Mesothelial cell of epicardium (in vitro differentiated cells): Measurements from ENCODE around the gene SLC27A4. TPM values are rescaled to one million over a fixed set of nuclear protein-coding genes. Genes with fewer than 3 reads are reported as not detected.

Experiments used
- DNase-seq, 2 experiments: peaks; one replicate each; pipeline ENCODE4 v3.0.0; 2021; ENCODE audit warnings: low spot score in 2 of 2; ENCODE audit not compliant: unreplicated experiment in 2 of 2
- H3K27ac Mint-ChIP-seq: 2 replicates; pipeline ENCODE4 v1.8.0; 2021; ENCODE audit warnings: mixed read lengths
- H3K27me3 Mint-ChIP-seq: 2 replicates; pipeline ENCODE4 v1.8.0; 2021; ENCODE audit warnings: low read depth, mixed read lengths
- H3K36me3 Mint-ChIP-seq: 2 replicates; pipeline ENCODE4 v1.8.0; 2021; ENCODE audit warnings: mixed read lengths
- H3K4me1 Mint-ChIP-seq: 2 replicates; pipeline ENCODE4 v1.8.0; 2021; ENCODE audit warnings: mixed read lengths
- H3K4me3 Mint-ChIP-seq: 2 replicates; pipeline ENCODE4 v1.8.0; 2021; ENCODE audit warnings: mild to moderate bottlenecking, moderate library complexity, mixed read lengths
- H3K9me3 Mint-ChIP-seq: 2 replicates; pipeline ENCODE4 v1.8.0; 2021; ENCODE audit warnings: mixed read lengths
- CTCF ChIP-seq: fragments of 200-600 bp; sonication (generic); IDR thresholded peaks from one replicate; pipeline ENCODE4 v1.5.0; 2021; ENCODE audit warnings: antibody characterized with exemption; ENCODE audit not compliant: unreplicated experiment
- total RNA-seq: library from RNA; stranded (reverse); gene quantifications from 3 replicates; pipeline ENCODE4 v1.2.1, GENCODE V29; 2021

The SLC27A4 gene
- 18.5 to 19.9 TPM (median 19.0 TPM) in 3 replicates for total RNA-seq

- H3K36me3 Mint-ChIP-seq = peaks cover 5% of the 10 kb centered on the region
- peak within 1 kb of the TSS; percentile 72 for H3K27ac Mint-ChIP-seq
- peak within 1 kb of the TSS; percentile 87 for H3K4me3 Mint-ChIP-seq
Observed at GRCh38 chr9:128339761-128340690, at the start of gene SLC27A4. Gene SLC27A4 (plus strand): TSS chr9:128340527. CDS start chr9:128343133, 2,606 bp downstream.

GRCh38 chr9:128292009-128292408 is 48.3 kb upstream of the SLC27A4 start:
- Mint-ChIP-seq H3K27me3 (no peaks in the 10 kb centered on the region), H3K27ac (no peak overlapping the region), H3K4me3 (no peak overlapping the region), H3K9me3 (no peaks in the 10 kb centered on the region), H3K36me3 (peaks cover 13% of the 10 kb centered on the region), H3K4me1 (peaks cover 1% of the 10 kb centered on the region)
- no peak for DNase-seq
- no peak for TF ChIP-seq CTCF

More at GRCh38 chr9:128339761-128340690, at the start of gene SLC27A4:
- TF ChIP-seq CTCF = no peak
- peak; percentile 63 to 81 for DNase-seq
- Mint-ChIP-seq H3K9me3 (no peaks in the 10 kb centered on the region), H3K27me3 (no peaks in the 10 kb centered on the region), H3K4me1 (peaks cover 5% of the 10 kb centered on the region)

GRCh38 chr9:128293091-128293490 is 47.2 kb upstream of the SLC27A4 start:
- no peak overlapping the region for H3K27ac Mint-ChIP-seq

GRCh38 chr9:128294142-128294541 is 46.2 kb upstream of the SLC27A4 start:
- no peak for DNase-seq
- Mint-ChIP-seq H3K4me3 (no peak overlapping the region), H3K27me3 (no peaks in the 10 kb centered on the region), H3K4me1 (peaks cover 7% of the 10 kb centered on the region), H3K27ac (no peak overlapping the region), H3K9me3 (no peaks in the 10 kb centered on the region), H3K36me3 (peaks cover 4% of the 10 kb centered on the region)
- TF ChIP-seq CTCF = no peak

More at GRCh38 chr9:128293091-128293490, 47.2 kb upstream of the SLC27A4 start:
- Mint-ChIP-seq H3K9me3 (no peaks in the 10 kb centered on the region), H3K36me3 (peaks cover 11% of the 10 kb centered on the region), H3K4me1 (peaks cover 1% of the 10 kb centered on the region), H3K27me3 (no peaks in the 10 kb centered on the region), H3K4me3 (no peak overlapping the region)
- no peak for TF ChIP-seq CTCF
- no peak for DNase-seq

- no peaks in the 10 kb centered on the region for H3K27me3 Mint-ChIP-seq
Observed at GRCh38 chr9:128296340-128297220, 43.7 kb upstream of the SLC27A4 start.

More at GRCh38 chr9:128296340-128297220, 43.7 kb upstream of the SLC27A4 start:
- Mint-ChIP-seq H3K9me3 (no peaks in the 10 kb centered on the region), H3K27ac (no peak overlapping the region), H3K4me3 (no peak overlapping the region), H3K4me1 (peaks cover 7% of the 10 kb centered on the region), H3K36me3 (peaks cover 3% of the 10 kb centered on the region)
- no peak for DNase-seq
- TF ChIP-seq CTCF = no peak
